Sigmoid colon (tissue), 7 donors: ENCODE results near the gene CCT6B. TPM values are rescaled to one million over a fixed set of nuclear protein-coding genes. Genes with fewer than 3 reads are reported as not detected.

Experiments
- DNase-seq: peaks from one replicate; pipeline ENCODE4 v3.0.0-alpha.2; 2019
- H3K27ac ChIP-seq, 4 donors: fragments of 200-600 bp; sonication (generic); one replicate each; pipeline ENCODE4 v1.5.1; 2016 to 2019; ENCODE audit warnings: mild to moderate bottlenecking in 1 of 4
- H3K27me3 ChIP-seq, 3 donors: fragments of 200-600 bp; sonication (generic); one replicate each; pipeline ENCODE4 v1.5.1; 2019; ENCODE audit warnings: mild to moderate bottlenecking in 1 of 3
- H3K36me3 ChIP-seq, 4 donors: fragments of 200-600 bp; sonication (generic); one replicate each; pipeline ENCODE4 v1.5.1; 2016 to 2019
- H3K4me1 ChIP-seq, 4 donors: fragments of 200-600 bp; sonication (generic); one replicate each; pipeline ENCODE4 v1.5.1; 2017 to 2019
- H3K4me3 ChIP-seq, 4 donors: fragments of 200-600 bp; sonication (generic); one replicate each; pipeline ENCODE4 v1.5.1; 2017 to 2019; ENCODE audit warnings: mild to moderate bottlenecking in 2 of 4, moderate library complexity in 1 of 4
- H3K9me3 ChIP-seq, 4 donors: fragments of 200-600 bp in 3 of 4; sonication (generic) in 3 of 4; one replicate each; pipeline versions ENCODE4 v1.5.1 to v1.6.1; 2013 to 2019
- EP300 ChIP-seq, 4 donors: sonication (generic); formaldehyde crosslinking; IDR thresholded peaks; one replicate each; pipeline ENCODE4 v1.6.1; 2017; ENCODE audit warnings: antibody characterized with exemption in 4 of 4
- POLR2A ChIP-seq, 2 donors: fragments of 450-650 bp; IDR thresholded peaks; one replicate each; pipeline ENCODE4 v1.6.1; 2016; ENCODE audit warnings: antibody characterized with exemption in 2 of 2, mild to moderate bottlenecking in 2 of 2, moderate library complexity in 2 of 2
- POLR2AphosphoS5 ChIP-seq, 4 donors: sonication (generic); formaldehyde crosslinking; IDR thresholded peaks; one replicate each; pipeline ENCODE4 v1.6.1; 2017; ENCODE audit warnings: antibody characterized with exemption in 4 of 4
- WGBS, 2 donors: extraction: QIAGEN DNeasy Blood & Tissue Kit; methylation state at CpG; one replicate each; pipeline ENCODE4 v1.1.7; 2013; 5-methylcytosine and 5-hydroxymethylcytosine counted together
- intact Hi-C: fragments of 100-400 bp; cut with DNase I; formaldehyde crosslinking; loops from one replicate; pipeline ENCODE4 v1.15.1; 2023
- polyA plus RNA-seq, 3 donors: library from polyadenylated mRNA; stranded (reverse); fragments of 200-250 nt; gene quantifications; one replicate each; pipeline ENCODE4 v1.2.3, GENCODE V29; 2013
- total RNA-seq, 4 donors: library from RNA; depleted of rRNA; stranded (reverse); fragments of >200 nt; gene quantifications; one replicate each; pipeline ENCODE4 v1.1.0, GENCODE V29; 2016
- TF ChIP-seq, protein P1 (sequence below), 4 experiments: fragments of 450-650 bp in 3 of 4; fragments of 200-600 bp in 1 of 4; IDR thresholded peaks; one replicate each; pipeline ENCODE4 v1.5.1; 2016 to 2019; ENCODE audit warnings: antibody characterized with exemption in 4 of 4, mild to moderate bottlenecking in 3 of 4, moderate library complexity in 2 of 4
- donor health status: healthy with polysubstance abuse.
- donor health status: Bipolar disorder and iron deficiency.
- donor health status: healthy.

Gene CCT6B
- 1 to 10 TPM; 3.3 to 4.3 (median 3.5) TPM for total RNA-seq
- polyA plus RNA-seq = 1 to 10 TPM in 1 of 3 donors, under 1 TPM in 2; 0.87 to 1.2 (median 0.92) TPM

- Histone ChIP-seq H3K9me3 (no peaks in the 10 kb centered on the region), H3K4me1 (peaks cover 0 to 27% (median 20%) of the 10 kb centered on the region in 4 donors), H3K27me3 (no peaks in the 10 kb centered on the region), H3K27ac (peak within 1 kb of the TSS; percentile 93 to 96 (median 94)), H3K4me3 (peak within 1 kb of the TSS; percentile 87 to 91 (median 88)), H3K36me3 (peaks cover 0 to 32% (median 9%) of the 10 kb centered on the region in 4 donors)
- DNase-seq = peak; percentile 97
- TF ChIP-seq POLR2AphosphoS5 (IDR thresholded peaks at IDR 0.05) (peak; percentile 92 to 96 (median 95)), POLR2A (IDR thresholded peaks at IDR 0.05) (peak; percentile 53 to 62), EP300 (IDR thresholded peaks at IDR 0.05) (no peak)
- TF ChIP-seq, protein P1, sequence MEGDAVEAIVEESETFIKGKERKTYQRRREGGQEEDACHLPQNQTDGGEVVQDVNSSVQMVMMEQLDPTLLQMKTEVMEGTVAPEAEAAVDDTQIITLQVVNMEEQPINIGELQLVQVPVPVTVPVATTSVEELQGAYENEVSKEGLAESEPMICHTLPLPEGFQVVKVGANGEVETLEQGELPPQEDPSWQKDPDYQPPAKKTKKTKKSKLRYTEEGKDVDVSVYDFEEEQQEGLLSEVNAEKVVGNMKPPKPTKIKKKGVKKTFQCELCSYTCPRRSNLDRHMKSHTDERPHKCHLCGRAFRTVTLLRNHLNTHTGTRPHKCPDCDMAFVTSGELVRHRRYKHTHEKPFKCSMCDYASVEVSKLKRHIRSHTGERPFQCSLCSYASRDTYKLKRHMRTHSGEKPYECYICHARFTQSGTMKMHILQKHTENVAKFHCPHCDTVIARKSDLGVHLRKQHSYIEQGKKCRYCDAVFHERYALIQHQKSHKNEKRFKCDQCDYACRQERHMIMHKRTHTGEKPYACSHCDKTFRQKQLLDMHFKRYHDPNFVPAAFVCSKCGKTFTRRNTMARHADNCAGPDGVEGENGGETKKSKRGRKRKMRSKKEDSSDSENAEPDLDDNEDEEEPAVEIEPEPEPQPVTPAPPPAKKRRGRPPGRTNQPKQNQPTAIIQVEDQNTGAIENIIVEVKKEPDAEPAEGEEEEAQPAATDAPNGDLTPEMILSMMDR (IDR thresholded peaks at IDR 0.05) = no peak
- WGBS, 2 donors = 0 to 1% methylated on average over 65 of the region's 65 CpGs
- intact Hi-C loops = loop anchor here (1.0 kb wide), 2 partner anchors 19 to 128 kb away; partner anchors contain the start of gene LIG3
Observed at GRCh38 chr17:34961093-34961911, at the start of gene CCT6B, which contains the start of gene ZNF830. TSS of gene CCT6B (minus strand) at chr17:34961460. CDS start at chr17:34961393, 67 bp downstream. TSS of gene ZNF830 (plus strand) at chr17:34961540. CDS start at chr17:34961567, 27 bp downstream.

- H3K27ac ChIP-seq = peak overlapping the region in 1 of 4 donors; percentile 16
- peaks cover 9 to 72% (median 24%) of the 10 kb centered on the region in 4 donors for H3K36me3 ChIP-seq
- intact Hi-C loops = no loop called here
- H3K4me3 ChIP-seq = no peak overlapping the region
- H3K9me3 ChIP-seq = no peaks in the 10 kb centered on the region
- DNase-seq = no peak
- peaks cover 0 to 7% (median 0%) of the 10 kb centered on the region in 4 donors for H3K4me1 ChIP-seq
- H3K27me3 ChIP-seq = no peaks in the 10 kb centered on the region
- TF ChIP-seq EP300 (IDR thresholded peaks at IDR 0.05) (no peak), POLR2AphosphoS5 (IDR thresholded peaks at IDR 0.05) (no peak), POLR2A (IDR thresholded peaks at IDR 0.05) (no peak)
- TF ChIP-seq, protein P1 (IDR thresholded peaks at IDR 0.05) = no peak
- WGBS, 2 donors = 65 to 79% methylated on average over 3 of the region's 3 CpGs
Observed at GRCh38 chr17:35010093-35010492, 48.8 kb upstream of the CCT6B start.

- H3K4me1 ChIP-seq = peaks cover 0 to 25% (median 19%) of the 10 kb centered on the region in 4 donors
- TF ChIP-seq POLR2AphosphoS5 (IDR thresholded peaks at IDR 0.05) = no peak
- TF ChIP-seq, protein P1 (IDR thresholded peaks at IDR 0.05) = no peak
- intact Hi-C loops = no loop called here
- no peaks in the 10 kb centered on the region for H3K9me3 ChIP-seq
- H3K4me3 ChIP-seq = no peak overlapping the region
- H3K27ac ChIP-seq = peak overlapping the region in 1 of 4 donors; percentile 20
- H3K36me3 ChIP-seq = peaks cover 4 to 55% (median 15%) of the 10 kb centered on the region in 4 donors
- WGBS, 2 donors = 93 to 98% methylated on average over 1 of the region's 1 CpG
- no peak for DNase-seq
- H3K27me3 ChIP-seq = no peaks in the 10 kb centered on the region
Observed at GRCh38 chr17:35006961-35007360, 45.7 kb upstream of the CCT6B start.

GRCh38 chr17:35006345-35006744 is 45.1 kb upstream of the CCT6B start:
- Histone ChIP-seq H3K9me3 (no peaks in the 10 kb centered on the region), H3K27me3 (no peaks in the 10 kb centered on the region), H3K4me1 (peaks cover 0 to 31% (median 26%) of the 10 kb centered on the region in 4 donors), H3K36me3 (peaks cover 0 to 55% (median 16%) of the 10 kb centered on the region in 4 donors), H3K27ac (peak overlapping the region in 1 of 4 donors; percentile 20), H3K4me3 (no peak overlapping the region)
- DNase-seq = no peak
- no peak for TF ChIP-seq POLR2A (IDR thresholded peaks at IDR 0.05)
- TF ChIP-seq POLR2AphosphoS5 (IDR thresholded peaks at IDR 0.05) = peak in 2 of 4 donors; percentile 7 to 14
- intact Hi-C loops = no loop called here
- WGBS, 2 donors = 87 to 93% methylated on average over 4 of the region's 4 CpGs

DNA sequence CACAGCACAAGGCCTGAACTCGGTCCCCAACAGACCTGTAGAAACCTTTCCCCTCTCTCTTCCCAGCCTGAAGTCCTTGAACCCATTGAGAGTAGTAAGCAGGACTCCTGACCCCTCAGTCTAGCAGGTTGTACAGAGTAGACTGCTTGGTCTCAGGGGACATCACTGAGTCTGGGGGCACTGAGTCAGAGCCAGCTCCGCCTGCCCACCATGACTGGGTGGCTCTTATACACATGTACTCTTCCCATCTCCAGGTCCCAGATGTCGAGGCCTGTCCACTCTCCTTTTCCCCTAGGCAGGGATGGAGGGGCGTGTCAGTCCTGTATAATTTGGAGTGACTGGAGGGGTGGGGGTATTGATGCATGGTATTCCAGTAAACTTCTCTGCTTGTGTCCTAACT is 42.5 kb upstream of the CCT6B start:
- H3K27ac ChIP-seq = peak overlapping the region; percentile 53 to 92 (median 82)
- peaks cover 0 to 53% (median 14%) of the 10 kb centered on the region in 4 donors for H3K36me3 ChIP-seq
- no peak overlapping the region for H3K4me3 ChIP-seq
- DNase-seq = no peak
- TF ChIP-seq, protein P1 (IDR thresholded peaks at IDR 0.05) = no peak
- no peak for TF ChIP-seq POLR2A (IDR thresholded peaks at IDR 0.05)
- no peak for TF ChIP-seq EP300 (IDR thresholded peaks at IDR 0.05)
- no peak for TF ChIP-seq POLR2AphosphoS5 (IDR thresholded peaks at IDR 0.05)
- H3K4me1 ChIP-seq = peaks cover 0 to 51% (median 38%) of the 10 kb centered on the region in 4 donors
- intact Hi-C loops = loop anchor here (1.0 kb wide), 1 partner anchor 19 kb away; no protein-coding TSS in a partner anchor
- no peaks in the 10 kb centered on the region for H3K27me3 ChIP-seq
- H3K9me3 ChIP-seq = no peaks in the 10 kb centered on the region
- WGBS, 2 donors = 91% methylated on average over 4 of the region's 4 CpGs
